Measurements from ENCODE around the gene CLEC1A.

CLEC1A gene

GRCh38 chr12:10101042-10101579 is 2.3 kb upstream of the CLEC1A start:
- DNase-seq = no peak

- DNase-seq = no peak
Measured at GRCh38 chr12:10097521-10097920, 1.3 kb downstream of the CLEC1A start.

- DNase-seq = no peak
Measured at GRCh38 chr12:10095971-10096370, 2.8 kb downstream of the CLEC1A start.

GRCh38 chr12:10094646-10095395 is 4.0 kb downstream of the CLEC1A start:
- DNase-seq = no peak

GRCh38 chr12:10088955-10089900 is 9.6 kb downstream of the CLEC1A start:
- no peak for DNase-seq

GRCh38 chr12:10088031-10088430 is 10.8 kb downstream of the CLEC1A start:
- no peak for DNase-seq

- DNase-seq = no peak
Measured at GRCh38 chr12:10086387-10086786, 12.4 kb downstream of the CLEC1A start.

- DNase-seq = no peak
Measured at GRCh38 chr12:10084733-10085132, 14.1 kb downstream of the CLEC1A start.

GRCh38 chr12:10082117-10082874 is 16.5 kb downstream of the CLEC1A start:
- DNase-seq = peak; percentile 4

- no peak for DNase-seq
Measured at GRCh38 chr12:10075451-10075850, 23.3 kb downstream of the CLEC1A start.

- no peak for DNase-seq
Measured at GRCh38 chr12:10073261-10073660, 25.5 kb downstream of the CLEC1A start.

- no peak for DNase-seq
Measured at GRCh38 chr12:10072131-10072530, 26.7 kb downstream of the CLEC1A start.

- no peak for DNase-seq
Measured at GRCh38 chr12:10070380-10070779, 28.4 kb downstream of the CLEC1A start.

- no peak for DNase-seq
Measured at GRCh38 chr12:10069976-10070375, 28.8 kb downstream of the CLEC1A start.

GRCh38 chr12:10069099-10069498 is 29.7 kb downstream of the CLEC1A start:
- DNase-seq = no peak

GRCh38 chr12:10068644-10069043 is 30.1 kb downstream of the CLEC1A start:
- DNase-seq = no peak

GRCh38 chr12:10067942-10068341 is 30.8 kb downstream of the CLEC1A start:
- no peak for DNase-seq

GRCh38 chr12:10067264-10067663 is 31.5 kb downstream of the CLEC1A start:
- DNase-seq = no peak

- DNase-seq = no peak
Measured at GRCh38 chr12:10065241-10065640, 33.5 kb downstream of the CLEC1A start.

GRCh38 chr12:10058387-10058786 is 40.4 kb downstream of the CLEC1A start:
- DNase-seq = no peak

- no peak for DNase-seq
Measured at GRCh38 chr12:10052193-10052913, 46.4 kb downstream of the CLEC1A start.

GRCh38 chr12:10048526-10048925 is 50.3 kb downstream of the CLEC1A start:
- no peak for DNase-seq

Data from NCI-H69 (cell line).